Right cardiac atrium (tissue), 5 donors: ENCODE data around the gene PTPN6. TPM values are rescaled to one million over a fixed set of nuclear protein-coding genes. Genes with fewer than 3 reads are reported as not detected.

Experiments
- ATAC-seq, 2 donors: fragments of 200-7000 bp; cut with Tn5 transposase; one replicate each; pipeline versions ENCODE4 v1.8.0 to v1.9.1; 2020; ENCODE audit warnings: moderate library complexity in 2 of 2, mild to moderate bottlenecking in 1 of 2
- DNase-seq, 3 donors: peaks; one replicate each; pipeline ENCODE4 v3.0.0-alpha.2; 2020
- H3K27ac ChIP-seq: one replicate; pipeline ENCODE4 v1.5.1; 2013; ENCODE audit warnings: mild to moderate bottlenecking, low read length, control low read depth, moderate library complexity
- H3K27me3 ChIP-seq: one replicate; pipeline ENCODE4 v1.6.1; 2013; ENCODE audit not compliant: control insufficient read depth, insufficient read depth
- H3K4me1 ChIP-seq: one replicate; pipeline ENCODE4 v1.6.1; 2013; ENCODE audit warnings: low read length; ENCODE audit not compliant: control insufficient read depth, insufficient read depth
- H3K4me3 ChIP-seq: one replicate; pipeline ENCODE4 v1.5.1; 2013; ENCODE audit warnings: low read length, control low read depth
- H3K9me3 ChIP-seq: one replicate; pipeline ENCODE4 v1.6.1; 2013; ENCODE audit warnings: low read length; ENCODE audit not compliant: control insufficient read depth
- WGBS: extraction: QIAGEN DNeasy Blood & Tissue Kit; methylation state at CpG from one replicate; pipeline ENCODE4 v1.1.7; 2013; 5-methylcytosine and 5-hydroxymethylcytosine counted together
- intact Hi-C, 4 donors: fragments of 100-400 bp; cut with DNase I; formaldehyde crosslinking; loops; one replicate each; pipeline versions ENCODE4 v1.11.0 to v1.14.0; 2022 to 2023
- microRNA-seq, 2 donors: library from miRNA; unstranded; fragments of <30 nt; microRNA quantifications; one replicate each; pipeline ENCODE4 v1.2.0, GENCODE V29; 2020 to 2021
- polyA plus RNA-seq: library from polyadenylated mRNA; stranded (reverse); fragments of 200-250 nt; gene quantifications from one replicate; pipeline ENCODE4 v1.2.3, GENCODE V29; 2013
- total RNA-seq, 4 donors: library from RNA; stranded (reverse); fragmentation: NEBNext Ultra II Directional; extraction: Animal tissue kit (Norgen Biotek cat#: 25700); gene quantifications; one replicate each; pipeline ENCODE4 v1.2.1, GENCODE V29; 2021
- donor health status: healthy with polysubstance abuse.
- donor health status: DM: no; HTN: yes; CAD: no.
- donor health status: DM: no; HTN: no; CAD: no.
- donor health status: DM: no; HTN: yes; CAD: no; lungs with severe emphysema.
- donor health status: DM: yes; HTN: yes; CAD: no.

Gene PTPN6
- total and polyA plus RNA-seq, 5 donors: 5.9 to 12.1 (median 8.2) TPM

- ATAC-seq (no peak), DNase-seq (no peak)
Measured at GRCh38 chr12:6998715-6999451, 47.7 kb downstream of the PTPN6 start.

DNA sequence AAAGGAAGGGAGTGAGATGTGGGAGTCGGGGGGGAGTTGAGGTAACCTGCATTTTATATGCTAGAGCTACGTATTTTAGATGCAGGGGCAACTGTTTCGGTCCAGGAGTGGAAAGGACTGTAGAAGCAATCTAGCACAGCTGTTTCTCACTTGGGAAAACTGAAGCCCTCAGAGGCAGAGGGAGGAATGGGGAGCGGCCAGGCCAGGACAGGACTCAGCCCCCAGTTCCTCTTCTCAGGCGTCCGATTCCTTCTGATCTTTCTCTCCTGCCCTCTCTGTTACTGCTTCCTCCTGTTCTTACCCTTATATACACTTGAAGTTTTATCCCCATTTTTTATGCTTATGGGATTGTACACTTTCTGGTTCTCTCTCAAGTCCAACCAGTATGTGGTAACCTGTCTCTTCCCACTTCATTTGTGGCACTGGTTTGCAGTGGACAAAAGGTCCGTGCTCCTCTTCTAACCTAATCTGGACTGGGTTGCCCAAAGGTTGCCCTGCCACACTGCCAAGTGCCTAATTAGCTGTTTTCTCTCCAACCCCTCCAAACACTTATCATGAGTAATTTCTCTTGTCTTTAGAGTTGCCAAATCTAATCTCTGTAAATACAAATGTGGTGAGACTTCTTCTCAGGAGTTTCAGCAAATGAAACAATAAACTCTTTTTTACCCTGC lies 50.9 kb downstream of the PTPN6 start:
- ATAC-seq (no peak), DNase-seq (no peak)
- H3K4me1 ChIP-seq: no peaks in the 10 kb centered on the region
- intact Hi-C loops: no loop called here
- H3K27ac ChIP-seq: no peak overlapping the region
- H3K9me3 ChIP-seq: no peaks in the 10 kb centered on the region
- H3K27me3 ChIP-seq: no peaks in the 10 kb centered on the region
- 85% methylated on average over 7 of the region's 7 CpGs for WGBS
- H3K4me3 ChIP-seq: no peak overlapping the region

More at GRCh38 chr12:6998715-6999451, 47.7 kb downstream of the PTPN6 start:
- Histone ChIP-seq H3K27ac (no peak overlapping the region), H3K4me1 (no peaks in the 10 kb centered on the region), H3K27me3 (no peaks in the 10 kb centered on the region), H3K4me3 (no peak overlapping the region), H3K9me3 (no peaks in the 10 kb centered on the region)
- intact Hi-C loops: no loop called here

GRCh38 chr12:7004287-7004803 lies 53.2 kb downstream of the PTPN6 start:
- H3K4me1 ChIP-seq: no peaks in the 10 kb centered on the region
- ATAC-seq: no peak
- H3K27me3 ChIP-seq: no peaks in the 10 kb centered on the region
- intact Hi-C loops: no loop called here
- H3K4me3 ChIP-seq: no peak overlapping the region
- no peak for DNase-seq
- no peak overlapping the region for H3K27ac ChIP-seq
- 92% methylated on average over 2 of the region's 2 CpGs for WGBS
- H3K9me3 ChIP-seq: no peaks in the 10 kb centered on the region

- no peaks in the 10 kb centered on the region for H3K9me3 ChIP-seq
- no peaks in the 10 kb centered on the region for H3K27me3 ChIP-seq
- ATAC-seq (no peak), DNase-seq (no peak)
- H3K27ac ChIP-seq: no peak overlapping the region
- intact Hi-C loops: no loop called here
- no peaks in the 10 kb centered on the region for H3K4me1 ChIP-seq
- 83% methylated on average over 2 of the region's 2 CpGs for WGBS
- H3K4me3 ChIP-seq: no peak overlapping the region
Measured at GRCh38 chr12:7004840-7005239, 53.7 kb downstream of the PTPN6 start.

DNA sequence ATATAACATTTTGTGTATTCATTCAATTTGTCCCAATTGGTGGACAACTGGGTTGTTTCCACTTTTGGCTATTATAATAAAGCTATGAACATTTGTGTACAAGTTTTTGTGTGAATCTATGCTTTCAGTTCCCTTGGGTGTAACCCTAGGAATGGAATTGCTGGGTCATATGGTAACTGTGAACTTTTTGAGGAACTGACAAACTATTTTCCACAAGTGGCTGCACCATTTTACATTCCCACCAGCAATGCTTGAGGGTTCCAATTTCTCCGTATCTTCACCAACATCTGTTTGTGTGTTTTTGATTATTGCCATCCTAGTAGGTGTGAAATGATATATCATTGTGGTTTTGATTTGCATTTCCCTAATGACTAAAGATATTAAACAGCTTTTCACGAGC lies 54.2 kb downstream of the PTPN6 start:
- Histone ChIP-seq H3K4me3 (no peak overlapping the region), H3K27me3 (no peaks in the 10 kb centered on the region), H3K4me1 (no peaks in the 10 kb centered on the region), H3K9me3 (no peaks in the 10 kb centered on the region), H3K27ac (no peak overlapping the region)
- intact Hi-C loops: no loop called here
- whole genome bisulfite sequencing: 82% methylated on average over 2 of the region's 2 CpGs
- no peak for ATAC-seq
- no peak for DNase-seq

DNA sequence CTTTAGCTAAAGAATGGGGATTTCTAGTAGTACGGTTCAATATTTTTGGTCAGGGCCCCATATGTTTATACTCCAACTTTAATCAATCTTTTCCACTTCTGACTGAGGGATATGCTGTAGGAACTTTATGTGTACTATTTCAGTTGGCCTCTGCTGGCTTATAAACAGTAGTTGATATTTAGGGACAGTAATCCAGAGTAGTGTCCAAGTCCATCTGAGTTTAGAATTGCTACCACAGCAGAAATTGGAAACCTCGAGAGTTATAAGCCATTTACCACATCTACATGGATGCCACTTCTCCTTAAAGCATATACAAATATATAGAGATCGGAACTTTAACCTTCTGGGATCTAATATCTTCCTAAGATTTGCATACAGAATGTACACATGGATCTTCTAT lies 55.5 kb downstream of the PTPN6 start:
- ATAC-seq (no peak), DNase-seq (no peak)
- no peak overlapping the region for H3K27ac ChIP-seq
- H3K4me1 ChIP-seq: no peaks in the 10 kb centered on the region
- no peaks in the 10 kb centered on the region for H3K9me3 ChIP-seq
- intact Hi-C loops: no loop called here
- no peaks in the 10 kb centered on the region for H3K27me3 ChIP-seq
- no peak overlapping the region for H3K4me3 ChIP-seq
- 95% methylated on average over 3 of the region's 3 CpGs for WGBS

GRCh38 chr12:7008864-7009263 lies 57.7 kb downstream of the PTPN6 start:
- ATAC-seq (no peak), DNase-seq (no peak)
- intact Hi-C loops: no loop called here
- 90% methylated on average over 2 of the region's 2 CpGs for WGBS
- Histone ChIP-seq H3K27me3 (no peaks in the 10 kb centered on the region), H3K4me1 (no peaks in the 10 kb centered on the region), H3K9me3 (no peaks in the 10 kb centered on the region), H3K27ac (no peak overlapping the region), H3K4me3 (no peak overlapping the region)

GRCh38 chr12:7009512-7009911 lies 58.4 kb downstream of the PTPN6 start:
- no peak overlapping the region for H3K4me3 ChIP-seq
- no peaks in the 10 kb centered on the region for H3K4me1 ChIP-seq
- no peak overlapping the region for H3K27ac ChIP-seq
- ATAC-seq (no peak), DNase-seq (no peak)
- H3K9me3 ChIP-seq: no peaks in the 10 kb centered on the region
- intact Hi-C loops: no loop called here
- H3K27me3 ChIP-seq: no peaks in the 10 kb centered on the region

Small RNA genes within 50 kb of the gene (microRNA-seq; reads per million reads assigned to microRNA genes)
- gene MIR141: 1.7 to 3.2 reads per million in 2 donors
- 30.3 to 39.6 reads per million in 2 donors for gene MIR200C

Other genes starting within 250 kb of the PTPN6 start
- 10 to 100 TPM; 60.3 to 71.0 (median 65.9) TPM for gene COPS7A, start 227.3 kb upstream of the PTPN6 start, total RNA-seq
- gene COPS7A, start 227.3 kb upstream of the PTPN6 start, polyA plus RNA-seq: 71.8 TPM
- gene MLF2, start 198.2 kb upstream of the PTPN6 start, total RNA-seq: 100 to 1,000 TPM; 123 to 135 (median 130) TPM
- gene MLF2, start 198.2 kb upstream of the PTPN6 start, polyA plus RNA-seq: 146 TPM
- 100 to 1,000 TPM; 116 to 161 (median 149) TPM for gene PTMS, start 185.0 kb upstream of the PTPN6 start, total RNA-seq
- gene PTMS, start 185.0 kb upstream of the PTPN6 start, polyA plus RNA-seq: 244 TPM
- gene LAG3, start 178.8 kb upstream of the PTPN6 start, total RNA-seq: 1 to 10 TPM in 2 of 4 donors, under 1 TPM in 2; 0.28 to 1.1 (median 0.76) TPM
- gene LAG3, start 178.8 kb upstream of the PTPN6 start, polyA plus RNA-seq: 0.57 TPM
- 10 to 100 TPM; 11.4 to 15.4 (median 13.7) TPM for gene CD4, start 161.8 kb upstream of the PTPN6 start, total RNA-seq
- 2.5 TPM for gene CD4, start 161.8 kb upstream of the PTPN6 start, polyA plus RNA-seq
- gene GPR162, start 129.5 kb upstream of the PTPN6 start, total RNA-seq: 10 to 100 TPM in 1 of 4 donors, 1 to 10 TPM in 3; 6.8 to 10.9 (median 8.3) TPM
- gene GPR162, start 129.5 kb upstream of the PTPN6 start, polyA plus RNA-seq: 6.8 TPM
- 10 to 100 TPM; 15.8 to 25.6 (median 21.1) TPM for gene P3H3, start 122.9 kb upstream of the PTPN6 start, total RNA-seq
- 17.7 TPM for gene P3H3, start 122.9 kb upstream of the PTPN6 start, polyA plus RNA-seq
- 1 to 10 TPM; 2.9 to 7.8 (median 4.0) TPM for gene GNB3, start 110.4 kb upstream of the PTPN6 start, total RNA-seq
- gene GNB3, start 110.4 kb upstream of the PTPN6 start, polyA plus RNA-seq: 3.1 TPM
- gene CDCA3, start 100.1 kb upstream of the PTPN6 start, total RNA-seq: 1 to 10 TPM in 3 of 4 donors, not detected in 1; 1.2 to 1.8 (median 1.2) TPM
- gene CDCA3, start 100.1 kb upstream of the PTPN6 start, polyA plus RNA-seq: 0.50 TPM
- gene USP5, start 99.2 kb upstream of the PTPN6 start, total RNA-seq: 10 to 100 TPM; 59.2 to 74.6 (median 71.0) TPM
- 29.4 TPM for gene USP5, start 99.2 kb upstream of the PTPN6 start, polyA plus RNA-seq
- 100 to 1,000 TPM; 707 to 793 (median 721) TPM for gene TPI1, start 83.8 kb upstream of the PTPN6 start, total RNA-seq
- 872 TPM for gene TPI1, start 83.8 kb upstream of the PTPN6 start, polyA plus RNA-seq
- 1 to 10 TPM; 2.5 to 4.2 (median 3.5) TPM for gene SPSB2, start 78.1 kb upstream of the PTPN6 start, total RNA-seq
- gene SPSB2, start 78.1 kb upstream of the PTPN6 start, polyA plus RNA-seq: 4.6 TPM
- gene LRRC23, start 46.5 kb upstream of the PTPN6 start, total RNA-seq: 10 to 100 TPM; 11.4 to 13.9 (median 12.1) TPM
- 15.0 TPM for gene LRRC23, start 46.5 kb upstream of the PTPN6 start, polyA plus RNA-seq
- 10 to 100 TPM; 29.6 to 42.1 (median 35.8) TPM for gene ENO2, start 36.8 kb upstream of the PTPN6 start, total RNA-seq
- gene ENO2, start 36.8 kb upstream of the PTPN6 start, polyA plus RNA-seq: 17.8 TPM
- 10 to 100 TPM; 85.3 to 89.3 (median 88.6) TPM for gene ATN1, start 23.4 kb upstream of the PTPN6 start, total RNA-seq
- gene ATN1, start 23.4 kb upstream of the PTPN6 start, polyA plus RNA-seq: 70.1 TPM
- gene RNU7-1, start 7.5 kb upstream of the PTPN6 start, total RNA-seq: not detected
- not detected for gene RNU7-1, start 7.5 kb upstream of the PTPN6 start, polyA plus RNA-seq
- gene C12orf57, start 7.3 kb upstream of the PTPN6 start, total RNA-seq: 100 to 1,000 TPM; 262 to 339 (median 272) TPM
- gene C12orf57, start 7.3 kb upstream of the PTPN6 start, polyA plus RNA-seq: 441 TPM
- gene PHB2, start 19.3 kb downstream of the PTPN6 start, total RNA-seq: 100 to 1,000 TPM; 137 to 159 (median 142) TPM
- 127 TPM for gene PHB2, start 19.3 kb downstream of the PTPN6 start, polyA plus RNA-seq
- gene EMG1, start 19.6 kb downstream of the PTPN6 start, total RNA-seq: 10 to 100 TPM; 33.7 to 40.2 (median 38.1) TPM
- gene EMG1, start 19.6 kb downstream of the PTPN6 start, polyA plus RNA-seq: 26.0 TPM
- gene LPCAT3, start 67.1 kb downstream of the PTPN6 start, total RNA-seq: 10 to 100 TPM; 14.0 to 22.2 (median 19.2) TPM
- 17.8 TPM for gene LPCAT3, start 67.1 kb downstream of the PTPN6 start, polyA plus RNA-seq
- 100 to 1,000 TPM; 162 to 288 (median 238) TPM for gene C1S, start 109.4 kb downstream of the PTPN6 start, total RNA-seq
- 126 TPM for gene C1S, start 109.4 kb downstream of the PTPN6 start, polyA plus RNA-seq
- gene C1R, start 141.1 kb downstream of the PTPN6 start, total RNA-seq: 100 to 1,000 TPM; 245 to 447 (median 372) TPM
- 201 TPM for gene C1R, start 141.1 kb downstream of the PTPN6 start, polyA plus RNA-seq
- 10 to 100 TPM; 17.6 to 29.6 (median 21.6) TPM for gene C1RL, start 157.9 kb downstream of the PTPN6 start, total RNA-seq
- 16.7 TPM for gene C1RL, start 157.9 kb downstream of the PTPN6 start, polyA plus RNA-seq
- 1 to 10 TPM in 1 of 4 donors, under 1 TPM in 2, not detected in 1; 0.47 to 1.7 (median 0.65) TPM for gene RBP5, start 177.5 kb downstream of the PTPN6 start, total RNA-seq
- gene RBP5, start 177.5 kb downstream of the PTPN6 start, polyA plus RNA-seq: 0.77 TPM
- 10 to 100 TPM in 3 of 4 donors, 1 to 10 TPM in 1; 7.0 to 11.1 (median 10.7) TPM for gene CLSTN3, start 179.0 kb downstream of the PTPN6 start, total RNA-seq
- 13.6 TPM for gene CLSTN3, start 179.0 kb downstream of the PTPN6 start, polyA plus RNA-seq
- 10 to 100 TPM; 23.5 to 35.2 (median 29.8) TPM for gene PEX5, start 238.3 kb downstream of the PTPN6 start, total RNA-seq
- gene PEX5, start 238.3 kb downstream of the PTPN6 start, polyA plus RNA-seq: 13.0 TPM